Spleen (tissue), 10 donors: ENCODE data around the gene CYP26A1. TPM values are rescaled to one million over a fixed set of nuclear protein-coding genes. Genes with fewer than 3 reads are reported as not detected.

Source experiments
- polyA plus RNA-seq, 3 donors: library from polyadenylated mRNA; stranded (reverse); fragments of 200-250 nt; gene quantifications; one replicate each; pipeline ENCODE4 v1.2.1, GENCODE V29; 2013
- total RNA-seq, 7 donors: library from RNA; depleted of rRNA in 3 of 7; stranded (reverse); fragments of >200 nt in 3 of 7; fragmentation: NEBNext Ultra II Directional in 4 of 7; extraction: Animal tissue kit (Norgen Biotek cat#: 25700) in 4 of 7; gene quantifications; one replicate each; pipeline versions ENCODE4 v1.1.0 to v1.2.1, GENCODE V29; 2016 to 2021
- donor health status: healthy with polysubstance abuse.
- donor health status: DM: no; HTN: no; CAD: no; lungs with moderate emphysema.
- donor health status: DM: no; HTN: no; CAD: no.
- donor health status: Bipolar disorder and iron deficiency.
- donor health status: healthy.
- donor health status: DM: no; HTN: no; CAD: no.
- donor health status: DM: yes; HTN: yes; CAD: no.

The CYP26A1 gene
- total and polyA plus RNA-seq, 10 donors, result 0.03 to 0.22 (median 0.20) TPM; not detected in 6

Other genes starting within 250 kb of the CYP26A1 start
- gene EXOC6, start 225.4 kb upstream of the CYP26A1 start, total RNA-seq, result 10 to 100 TPM; 19.3 to 40.0 (median 31.5) TPM
- gene EXOC6, start 225.4 kb upstream of the CYP26A1 start, polyA plus RNA-seq, result 10 to 100 TPM in 1 of 3 donors, 1 to 10 TPM in 2; 7.0 to 10.8 (median 8.8) TPM
- 1 to 10 TPM in 2 of 7 donors, under 1 TPM in 5; 0.23 to 1.3 (median 0.51) TPM for gene CYP26C1, start 13.1 kb upstream of the CYP26A1 start, total RNA-seq
- gene CYP26C1, start 13.1 kb upstream of the CYP26A1 start, polyA plus RNA-seq, result under 1 TPM; 0.04 to 0.13 (median 0.06) TPM